SK-N-SH treated with all-trans-retinoic acid at 6 μM for 48 hours (cell line): Measurements from ENCODE around the gene MKNK2.

ENCODE experiments used
- CREB5 ChIP-seq: fragments of 250-450 bp; sonication (Bioruptor Pico); IDR thresholded peaks from 2 replicates; pipeline ENCODE4 v1.5.1; 2020; ENCODE audit warnings: low read depth, mild to moderate bottlenecking, moderate library complexity
- PPARA ChIP-seq: fragments of 250-450 bp; sonication (Bioruptor Pico); IDR thresholded peaks from 2 replicates; pipeline ENCODE4 v1.5.0; 2020; ENCODE audit warnings: mild to moderate bottlenecking, borderline replicate concordance
- ZFP30 ChIP-seq: fragments of 450-650 bp; formaldehyde crosslinking; IDR thresholded peaks from 2 replicates; pipeline ENCODE4 v1.5.0; 2022; ENCODE audit warnings: mild to moderate bottlenecking, moderate library complexity
- ZNF70 ChIP-seq: fragments of 450-650 bp; formaldehyde crosslinking; IDR thresholded peaks from 2 replicates; pipeline ENCODE4 v1.5.0; 2020; ENCODE audit warnings: mild to moderate bottlenecking, moderate library complexity

DNA sequence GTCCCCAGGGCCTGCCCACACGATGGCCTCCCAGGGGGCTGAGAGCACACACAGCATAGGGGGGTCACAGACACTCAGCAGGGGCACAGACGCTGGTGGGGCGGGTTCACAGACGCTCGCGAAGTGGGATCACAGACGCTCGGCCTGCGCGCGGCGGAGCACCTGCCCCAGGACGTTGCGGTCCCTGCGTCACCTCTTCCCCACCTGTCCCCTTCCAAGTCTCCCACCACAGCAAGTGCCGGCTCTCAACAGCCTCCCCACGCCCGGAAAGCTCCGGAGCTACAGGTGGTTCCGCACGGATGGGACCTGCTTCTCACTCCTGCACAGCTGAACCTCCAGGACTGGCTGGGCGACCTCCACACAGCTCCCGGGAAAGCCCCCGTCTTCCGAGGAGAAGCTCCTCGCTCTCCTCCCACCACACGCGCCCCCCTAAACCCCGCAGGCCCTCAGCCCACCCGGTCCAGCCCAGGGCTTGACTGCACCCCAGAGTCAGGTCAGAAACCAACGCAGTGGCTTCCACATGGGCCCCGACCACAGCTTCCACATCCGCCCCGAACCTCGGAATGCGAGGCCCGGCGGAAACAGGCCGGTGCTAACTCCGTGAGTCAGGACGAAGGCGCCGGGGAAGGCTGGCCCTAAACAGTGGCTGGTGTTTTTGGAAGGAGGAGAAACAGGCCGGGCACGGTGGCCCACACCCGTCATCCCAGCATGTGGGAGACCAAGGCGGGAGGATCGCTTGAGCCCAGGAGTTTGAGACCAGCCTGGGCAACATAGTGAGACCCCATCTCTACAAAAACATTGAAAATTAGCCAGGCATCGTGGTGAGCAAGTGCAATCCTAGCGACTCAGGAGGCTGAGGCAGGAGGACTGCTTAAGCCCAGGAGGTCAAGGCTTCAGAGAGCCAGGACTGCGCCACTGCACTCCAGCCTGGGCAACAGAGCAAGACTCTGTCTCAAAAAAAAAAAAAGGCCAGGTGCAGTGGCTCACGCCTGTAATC, 52.0 kb downstream of the MKNK2 start:
- no peak for TF ChIP-seq ZNF70 (CRISPR knock-in tag)
- TF ChIP-seq CREB5 = no peak
- no peak for TF ChIP-seq PPARA (CRISPR knock-in tag)
- TF ChIP-seq ZFP30 = no peak
